K562 (cell line): ENCODE measurements around the gene NUP133. TPM values are rescaled to one million over a fixed set of nuclear protein-coding genes. Genes with fewer than 3 reads are reported as not detected.
A peak's percentile ranks its signal among the peaks of the same experiment; 100 is the strongest.

ENCODE experiments used
- BMI1 ChIP-seq: fragments of 150-350 bp; IDR thresholded peaks from 2 replicates; pipeline ENCODE4 v1.6.1; 2014; ENCODE audit warnings: low read length
- BRF1 ChIP-seq: IDR thresholded peaks from 3 replicates; pipeline ENCODE4 v1.6.1; 2011; ENCODE audit warnings: borderline replicate concordance, mild to moderate bottlenecking; ENCODE audit not compliant: insufficient read length; ENCODE audit errors: extremely low read depth
- CREBBP ChIP-seq: IDR thresholded peaks from one replicate; pipeline ENCODE4 v1.6.1; 2012; ENCODE audit warnings: low read depth, mild to moderate bottlenecking, control low read depth, inconsistent platforms, low read length
- DDX20 ChIP-seq: fragments of 450-650 bp; IDR thresholded peaks from 2 replicates; pipeline ENCODE4 v1.6.1; 2016; ENCODE audit warnings: missing genetic modification characterization, low read depth, mild to moderate bottlenecking, missing compliant biosample characterization, moderate library complexity
- DIDO1 ChIP-seq: fragments of 450-650 bp; IDR thresholded peaks from 2 replicates; pipeline ENCODE4 v1.6.1; 2016; ENCODE audit warnings: low read depth, missing biosample characterization, missing genetic modification characterization
- GATA2 ChIP-seq: sonication (generic); formaldehyde crosslinking; IDR thresholded peaks from 2 replicates; pipeline ENCODE4 v1.4.0; 2020; ENCODE audit warnings: mild to moderate bottlenecking, missing genetic modification reagents
- HMG20A ChIP-seq: fragments of 450-650 bp; formaldehyde crosslinking; conservative IDR thresholded peaks from 2 replicates; pipeline ENCODE4 v1.4.0; 2020; ENCODE audit warnings: mild to moderate bottlenecking, mixed read lengths
- ILF3 ChIP-seq: fragments of 450-650 bp; IDR thresholded peaks from 2 replicates; pipeline ENCODE4 v1.6.1; 2018; ENCODE audit warnings: antibody characterized with exemption, mild to moderate bottlenecking, moderate library complexity, borderline replicate concordance
- KHSRP ChIP-seq: fragments of 450-650 bp; IDR thresholded peaks from 2 replicates; pipeline ENCODE4 v1.6.1; 2017
- MEF2A ChIP-seq: IDR thresholded peaks from 2 replicates; pipeline ENCODE4 v1.6.1; 2011; ENCODE audit warnings: low read depth, mild to moderate bottlenecking, low read length, moderate library complexity; ENCODE audit not compliant: control insufficient read depth
- NONO ChIP-seq, 2 experiments: fragments of 200-400 bp in 1 of 2; fragments of 450-650 bp in 1 of 2; formaldehyde crosslinking in 1 of 2; IDR thresholded peaks; 2 replicates each; pipeline ENCODE4 v1.6.1; 2017; ENCODE audit warnings: low read depth in 2 of 2, mild to moderate bottlenecking in 2 of 2, moderate library complexity in 2 of 2, low read length in 1 of 2
- PHF21A ChIP-seq: fragments of 450-650 bp; IDR thresholded peaks from 2 replicates; pipeline ENCODE4 v1.6.1; 2017; ENCODE audit warnings: low read depth, borderline replicate concordance
- RBM15 ChIP-seq: fragments of 200-400 bp; formaldehyde crosslinking; IDR thresholded peaks from 2 replicates; pipeline ENCODE4 v1.6.1; 2018; ENCODE audit warnings: mild to moderate bottlenecking, low read length, moderate library complexity; ENCODE audit not compliant: insufficient read depth
- RBM25 ChIP-seq: fragments of 200-400 bp; formaldehyde crosslinking; IDR thresholded peaks from 2 replicates; pipeline ENCODE4 v1.6.1; 2018; ENCODE audit warnings: low read length, low read depth, moderate library complexity; ENCODE audit not compliant: severe bottlenecking
- RCOR1 ChIP-seq, 2 experiments: IDR thresholded peaks; 2 replicates each; pipeline ENCODE4 v1.6.1; 2012; ENCODE audit warnings: low read depth in 2 of 2, low read length in 2 of 2, borderline replicate concordance in 1 of 2, improper control_type of control experiment in 1 of 2
- TCF7 ChIP-seq: sonication (generic); IDR thresholded peaks from 2 replicates; pipeline ENCODE4 v1.6.1; 2016; ENCODE audit warnings: antibody characterized with exemption, borderline replicate concordance
- TCF7L2 ChIP-seq: fragments of 150-350 bp; IDR thresholded peaks from 2 replicates; pipeline ENCODE4 v1.6.1; 2016; ENCODE audit warnings: low read depth, mild to moderate bottlenecking, low read length, moderate library complexity
- ZNF217 ChIP-seq: sonication (generic); formaldehyde crosslinking; IDR thresholded peaks from 2 replicates; pipeline ENCODE4 v1.8.0; 2022; ENCODE audit warnings: mild to moderate bottlenecking, missing genetic modification reagents
- ZNF584 ChIP-seq: fragments of 200-800 bp; sonication (Bioruptor generic); IDR thresholded peaks from 2 replicates; pipeline ENCODE4 v1.6.1; 2016; ENCODE audit warnings: low read depth, mild to moderate bottlenecking, missing genetic modification characterization, missing compliant biosample characterization
- polyA plus RNA-seq, 8 experiments: library from polyadenylated mRNA; depleted of rRNA in 4 of 8; stranded (reverse) in 5 of 8; unstranded in 3 of 8; fragments of >200 nt; fragmentation: Nextera tagmentation in 2 of 8; fragmentation: Illumina TruSeq in 1 of 8; extraction: Ambion mirVana in 2 of 8; extraction: Trizol in 1 of 8; gene quantifications; 2 replicates each; pipeline versions ENCODE4 v1.2.1 to v1.2.3, GENCODE V29; 2011 to 2014; ENCODE audit warnings: inconsistent platforms in 1 of 8, missing spikeins in 1 of 8
- total RNA-seq, 7 experiments: library from RNA; depleted of rRNA in 6 of 7; stranded (reverse); fragments of >200 nt in 6 of 7; fragmentation: Illumina TruSeq in 2 of 7; extraction: Trizol in 2 of 7; gene quantifications; 2 replicates each; pipeline versions ENCODE4 v1.2.1 to v1.2.3, GENCODE V29; 2011 to 2021; ENCODE audit warnings: low replicate concordance in 1 of 7
- TF ChIP-seq, protein P1 (sequence below): fragments of 450-650 bp; formaldehyde crosslinking; IDR thresholded peaks from 2 replicates; pipeline ENCODE4 v1.4.0; 2022; ENCODE audit warnings: missing genetic modification characterization
- TF ChIP-seq, protein P2 (sequence below): fragments of 250-450 bp; sonication (Bioruptor Pico); IDR thresholded peaks from 2 replicates; pipeline ENCODE4 v1.8.0; 2021; ENCODE audit warnings: moderate library complexity, mild to moderate bottlenecking, inconsistent platforms
- TF ChIP-seq, protein P3 (sequence below): sonication (generic); formaldehyde crosslinking; IDR thresholded peaks from 2 replicates; pipeline ENCODE4 v1.8.0; 2022; ENCODE audit warnings: mild to moderate bottlenecking, low read depth, missing genetic modification reagents
- TF ChIP-seq, protein P4 (sequence below): fragments of 450-650 bp; formaldehyde crosslinking; conservative IDR thresholded peaks from 2 replicates; pipeline ENCODE4 v1.4.0; 2022; ENCODE audit warnings: mild to moderate bottlenecking, missing genetic modification characterization

Gene NUP133
- total and polyA plus RNA-seq, 9 of the 15 experiments (the other 6 are each of a cell fraction or from before 2014, with no cell fraction given) = 21.7 to 85.1 (median 61.3) TPM

DNA sequence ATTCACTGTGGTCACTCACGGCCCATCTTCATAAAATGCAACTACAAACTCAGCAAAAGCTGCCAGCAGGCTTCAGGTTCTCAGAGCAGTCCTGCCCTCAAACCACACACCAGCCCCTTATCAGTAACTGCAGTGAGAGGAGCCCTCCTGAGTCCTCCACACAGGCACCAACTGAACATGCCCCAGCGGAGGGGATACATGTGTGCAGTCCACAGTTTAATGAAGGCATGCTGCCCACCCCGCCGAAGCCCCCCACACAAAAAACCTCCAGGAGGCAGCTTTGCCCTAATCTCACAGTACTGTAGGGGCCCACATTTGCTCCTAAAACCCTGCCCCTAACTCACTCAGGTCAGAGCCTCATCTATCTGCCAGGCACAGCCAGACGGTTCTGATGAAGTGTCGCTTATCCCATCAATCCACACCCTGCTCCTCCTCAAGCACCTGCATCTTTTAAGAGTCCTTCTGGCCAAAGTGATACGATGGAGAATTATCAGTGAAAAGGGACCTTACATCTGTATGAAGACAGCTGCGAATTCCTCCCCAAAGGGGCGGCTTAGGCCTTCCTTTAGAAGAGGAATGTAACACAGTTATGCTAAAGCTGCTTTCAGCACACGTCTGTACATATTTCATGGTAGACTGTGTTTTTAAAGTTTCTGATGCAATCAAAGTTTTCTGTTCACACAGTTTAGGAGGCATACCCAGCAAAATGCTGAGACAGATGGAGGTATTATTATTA, 46.9 kb upstream of the NUP133 start (continued):
- TF ChIP-seq, protein P1, sequence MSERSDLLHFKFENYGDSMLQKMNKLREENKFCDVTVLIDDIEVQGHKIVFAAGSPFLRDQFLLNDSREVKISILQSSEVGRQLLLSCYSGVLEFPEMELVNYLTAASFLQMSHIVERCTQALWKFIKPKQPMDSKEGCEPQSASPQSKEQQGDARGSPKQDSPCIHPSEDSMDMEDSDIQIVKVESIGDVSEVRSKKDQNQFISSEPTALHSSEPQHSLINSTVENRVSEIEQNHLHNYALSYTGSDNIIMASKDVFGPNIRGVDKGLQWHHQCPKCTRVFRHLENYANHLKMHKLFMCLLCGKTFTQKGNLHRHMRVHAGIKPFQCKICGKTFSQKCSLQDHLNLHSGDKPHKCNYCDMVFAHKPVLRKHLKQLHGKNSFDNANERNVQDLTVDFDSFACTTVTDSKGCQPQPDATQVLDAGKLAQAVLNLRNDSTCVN (CRISPR knock-in tag) = no peak
- TF ChIP-seq HMG20A (CRISPR knock-in tag) (no peak), BRF1 (no peak), RBM15 (no peak), TCF7L2 (no peak), DIDO1 (tag) (no peak), ZNF584 (CRISPR knock-in tag) (peak; percentile 82; the same call in 1 of the 2 replicates), DDX20 (tag) (no peak), ILF3 (peak; percentile 28; the same call in 1 of the 2 replicates), NONO (IDR thresholded peaks at IDR 0.05; ENCODE audit: low read depth in 2 of 2, low read length in 1 of 2) (peak in 1 of 2 experiments; percentile 82; a peak in 2 of 4 replicates), TCF7 (peak; percentile 87; the same call in 1 of the 2 replicates), RBM25 (no peak), CREBBP (no peak), RCOR1 (IDR thresholded peaks at IDR 0.05; ENCODE audit: borderline replicate concordance in 1 of 2, low read depth in 2 of 2, low read length in 2 of 2) (peak; percentile 95 to 99; a peak in 3 of 4 replicates), GATA2 (CRISPR knock-in tag) (peak; percentile 99), BMI1 (no peak), MEF2A (peak; percentile 67; the same call in 1 of the 2 replicates), ZNF217 (CRISPR knock-in tag) (no peak), PHF21A (peak; percentile 88), KHSRP (peak; percentile 87)
- TF ChIP-seq, protein P2, sequence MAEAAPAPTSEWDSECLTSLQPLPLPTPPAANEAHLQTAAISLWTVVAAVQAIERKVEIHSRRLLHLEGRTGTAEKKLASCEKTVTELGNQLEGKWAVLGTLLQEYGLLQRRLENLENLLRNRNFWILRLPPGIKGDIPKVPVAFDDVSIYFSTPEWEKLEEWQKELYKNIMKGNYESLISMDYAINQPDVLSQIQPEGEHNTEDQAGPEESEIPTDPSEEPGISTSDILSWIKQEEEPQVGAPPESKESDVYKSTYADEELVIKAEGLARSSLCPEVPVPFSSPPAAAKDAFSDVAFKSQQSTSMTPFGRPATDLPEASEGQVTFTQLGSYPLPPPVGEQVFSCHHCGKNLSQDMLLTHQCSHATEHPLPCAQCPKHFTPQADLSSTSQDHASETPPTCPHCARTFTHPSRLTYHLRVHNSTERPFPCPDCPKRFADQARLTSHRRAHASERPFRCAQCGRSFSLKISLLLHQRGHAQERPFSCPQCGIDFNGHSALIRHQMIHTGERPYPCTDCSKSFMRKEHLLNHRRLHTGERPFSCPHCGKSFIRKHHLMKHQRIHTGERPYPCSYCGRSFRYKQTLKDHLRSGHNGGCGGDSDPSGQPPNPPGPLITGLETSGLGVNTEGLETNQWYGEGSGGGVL = no peak
- TF ChIP-seq, protein P3, sequence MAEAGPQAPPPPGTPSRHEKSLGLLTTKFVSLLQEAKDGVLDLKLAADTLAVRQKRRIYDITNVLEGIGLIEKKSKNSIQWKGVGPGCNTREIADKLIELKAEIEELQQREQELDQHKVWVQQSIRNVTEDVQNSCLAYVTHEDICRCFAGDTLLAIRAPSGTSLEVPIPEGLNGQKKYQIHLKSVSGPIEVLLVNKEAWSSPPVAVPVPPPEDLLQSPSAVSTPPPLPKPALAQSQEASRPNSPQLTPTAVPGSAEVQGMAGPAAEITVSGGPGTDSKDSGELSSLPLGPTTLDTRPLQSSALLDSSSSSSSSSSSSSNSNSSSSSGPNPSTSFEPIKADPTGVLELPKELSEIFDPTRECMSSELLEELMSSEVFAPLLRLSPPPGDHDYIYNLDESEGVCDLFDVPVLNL (CRISPR knock-in tag) = no peak
- TF ChIP-seq, protein P4, sequence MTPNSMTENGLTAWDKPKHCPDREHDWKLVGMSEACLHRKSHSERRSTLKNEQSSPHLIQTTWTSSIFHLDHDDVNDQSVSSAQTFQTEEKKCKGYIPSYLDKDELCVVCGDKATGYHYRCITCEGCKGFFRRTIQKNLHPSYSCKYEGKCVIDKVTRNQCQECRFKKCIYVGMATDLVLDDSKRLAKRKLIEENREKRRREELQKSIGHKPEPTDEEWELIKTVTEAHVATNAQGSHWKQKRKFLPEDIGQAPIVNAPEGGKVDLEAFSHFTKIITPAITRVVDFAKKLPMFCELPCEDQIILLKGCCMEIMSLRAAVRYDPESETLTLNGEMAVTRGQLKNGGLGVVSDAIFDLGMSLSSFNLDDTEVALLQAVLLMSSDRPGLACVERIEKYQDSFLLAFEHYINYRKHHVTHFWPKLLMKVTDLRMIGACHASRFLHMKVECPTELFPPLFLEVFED (CRISPR knock-in tag) = no peak
